C4-2B (cell line): ENCODE data around the gene TIMP3.

Source experiments
- ZFX ChIP-seq: fragments of 450-650 bp; IDR thresholded peaks from 2 replicates; pipeline ENCODE4 v1.6.1; 2017
- TF ChIP-seq, protein P1 (sequence below): fragments of 450-650 bp; conservative IDR thresholded peaks from 2 replicates; pipeline ENCODE4 v1.5.1; 2017; ENCODE audit warnings: mild to moderate bottlenecking

- TF ChIP-seq, protein P1, sequence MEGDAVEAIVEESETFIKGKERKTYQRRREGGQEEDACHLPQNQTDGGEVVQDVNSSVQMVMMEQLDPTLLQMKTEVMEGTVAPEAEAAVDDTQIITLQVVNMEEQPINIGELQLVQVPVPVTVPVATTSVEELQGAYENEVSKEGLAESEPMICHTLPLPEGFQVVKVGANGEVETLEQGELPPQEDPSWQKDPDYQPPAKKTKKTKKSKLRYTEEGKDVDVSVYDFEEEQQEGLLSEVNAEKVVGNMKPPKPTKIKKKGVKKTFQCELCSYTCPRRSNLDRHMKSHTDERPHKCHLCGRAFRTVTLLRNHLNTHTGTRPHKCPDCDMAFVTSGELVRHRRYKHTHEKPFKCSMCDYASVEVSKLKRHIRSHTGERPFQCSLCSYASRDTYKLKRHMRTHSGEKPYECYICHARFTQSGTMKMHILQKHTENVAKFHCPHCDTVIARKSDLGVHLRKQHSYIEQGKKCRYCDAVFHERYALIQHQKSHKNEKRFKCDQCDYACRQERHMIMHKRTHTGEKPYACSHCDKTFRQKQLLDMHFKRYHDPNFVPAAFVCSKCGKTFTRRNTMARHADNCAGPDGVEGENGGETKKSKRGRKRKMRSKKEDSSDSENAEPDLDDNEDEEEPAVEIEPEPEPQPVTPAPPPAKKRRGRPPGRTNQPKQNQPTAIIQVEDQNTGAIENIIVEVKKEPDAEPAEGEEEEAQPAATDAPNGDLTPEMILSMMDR: no peak
- no peak for TF ChIP-seq ZFX
These were observed 17.6 kb downstream of the TIMP3 start for GRCh38 chr22:32819120-32819519.
